K562 (cell line): ENCODE results near the gene NEK4. TPM values are rescaled to one million over a fixed set of nuclear protein-coding genes. Genes with fewer than 3 reads are reported as not detected.

Experiments
- ZNF197 ChIP-seq: fragments of 200-800 bp; sonication (Bioruptor generic); IDR thresholded peaks from 2 replicates; pipeline ENCODE4 v1.6.1; 2016; ENCODE audit warnings: low read depth, missing genetic modification characterization, missing compliant biosample characterization
- polyA plus RNA-seq, 8 experiments: library from polyadenylated mRNA; depleted of rRNA in 4 of 8; stranded (reverse) in 5 of 8; unstranded in 3 of 8; fragments of >200 nt; fragmentation: Nextera tagmentation in 2 of 8; fragmentation: Illumina TruSeq in 1 of 8; extraction: Ambion mirVana in 2 of 8; extraction: Trizol in 1 of 8; gene quantifications; 2 replicates each; pipeline versions ENCODE4 v1.2.1 to v1.2.3, GENCODE V29; 2011 to 2014; ENCODE audit warnings: inconsistent platforms in 1 of 8, missing spikeins in 1 of 8
- total RNA-seq, 7 experiments: library from RNA; depleted of rRNA in 6 of 7; stranded (reverse); fragments of >200 nt in 6 of 7; fragmentation: Illumina TruSeq in 2 of 7; extraction: Trizol in 2 of 7; gene quantifications; 2 replicates each; pipeline versions ENCODE4 v1.2.1 to v1.2.3, GENCODE V29; 2011 to 2021; ENCODE audit warnings: low replicate concordance in 1 of 7
- TF ChIP-seq, protein P1 (sequence below): fragments of 450-650 bp; IDR thresholded peaks from 2 replicates; pipeline ENCODE4 v1.6.1; 2016; ENCODE audit warnings: mild to moderate bottlenecking, moderate library complexity

The NEK4 gene
- total and polyA plus RNA-seq, 9 of the 15 experiments (the other 6 are each of a cell fraction or from before 2014, with no cell fraction given), result 5.8 to 23.1 (median 16.6) TPM

DNA sequence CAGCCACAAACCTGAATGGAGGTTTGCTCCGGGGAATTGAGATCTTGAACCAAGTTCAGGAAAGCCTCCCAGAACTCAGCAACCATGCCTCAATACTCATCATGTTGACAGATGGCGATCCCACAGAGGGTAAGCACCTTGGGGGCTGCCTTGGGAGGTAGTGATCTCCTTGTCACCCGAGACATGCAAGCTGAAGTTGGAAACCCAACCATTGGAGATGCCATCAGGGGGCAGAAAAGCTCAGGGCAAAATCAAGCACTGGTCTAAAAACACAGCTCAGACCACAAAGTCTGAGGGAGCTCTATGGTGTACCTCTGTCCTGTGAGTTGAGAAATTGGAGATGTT is 12.4 kb upstream of the NEK4 start (continued):
- TF ChIP-seq, protein P1, sequence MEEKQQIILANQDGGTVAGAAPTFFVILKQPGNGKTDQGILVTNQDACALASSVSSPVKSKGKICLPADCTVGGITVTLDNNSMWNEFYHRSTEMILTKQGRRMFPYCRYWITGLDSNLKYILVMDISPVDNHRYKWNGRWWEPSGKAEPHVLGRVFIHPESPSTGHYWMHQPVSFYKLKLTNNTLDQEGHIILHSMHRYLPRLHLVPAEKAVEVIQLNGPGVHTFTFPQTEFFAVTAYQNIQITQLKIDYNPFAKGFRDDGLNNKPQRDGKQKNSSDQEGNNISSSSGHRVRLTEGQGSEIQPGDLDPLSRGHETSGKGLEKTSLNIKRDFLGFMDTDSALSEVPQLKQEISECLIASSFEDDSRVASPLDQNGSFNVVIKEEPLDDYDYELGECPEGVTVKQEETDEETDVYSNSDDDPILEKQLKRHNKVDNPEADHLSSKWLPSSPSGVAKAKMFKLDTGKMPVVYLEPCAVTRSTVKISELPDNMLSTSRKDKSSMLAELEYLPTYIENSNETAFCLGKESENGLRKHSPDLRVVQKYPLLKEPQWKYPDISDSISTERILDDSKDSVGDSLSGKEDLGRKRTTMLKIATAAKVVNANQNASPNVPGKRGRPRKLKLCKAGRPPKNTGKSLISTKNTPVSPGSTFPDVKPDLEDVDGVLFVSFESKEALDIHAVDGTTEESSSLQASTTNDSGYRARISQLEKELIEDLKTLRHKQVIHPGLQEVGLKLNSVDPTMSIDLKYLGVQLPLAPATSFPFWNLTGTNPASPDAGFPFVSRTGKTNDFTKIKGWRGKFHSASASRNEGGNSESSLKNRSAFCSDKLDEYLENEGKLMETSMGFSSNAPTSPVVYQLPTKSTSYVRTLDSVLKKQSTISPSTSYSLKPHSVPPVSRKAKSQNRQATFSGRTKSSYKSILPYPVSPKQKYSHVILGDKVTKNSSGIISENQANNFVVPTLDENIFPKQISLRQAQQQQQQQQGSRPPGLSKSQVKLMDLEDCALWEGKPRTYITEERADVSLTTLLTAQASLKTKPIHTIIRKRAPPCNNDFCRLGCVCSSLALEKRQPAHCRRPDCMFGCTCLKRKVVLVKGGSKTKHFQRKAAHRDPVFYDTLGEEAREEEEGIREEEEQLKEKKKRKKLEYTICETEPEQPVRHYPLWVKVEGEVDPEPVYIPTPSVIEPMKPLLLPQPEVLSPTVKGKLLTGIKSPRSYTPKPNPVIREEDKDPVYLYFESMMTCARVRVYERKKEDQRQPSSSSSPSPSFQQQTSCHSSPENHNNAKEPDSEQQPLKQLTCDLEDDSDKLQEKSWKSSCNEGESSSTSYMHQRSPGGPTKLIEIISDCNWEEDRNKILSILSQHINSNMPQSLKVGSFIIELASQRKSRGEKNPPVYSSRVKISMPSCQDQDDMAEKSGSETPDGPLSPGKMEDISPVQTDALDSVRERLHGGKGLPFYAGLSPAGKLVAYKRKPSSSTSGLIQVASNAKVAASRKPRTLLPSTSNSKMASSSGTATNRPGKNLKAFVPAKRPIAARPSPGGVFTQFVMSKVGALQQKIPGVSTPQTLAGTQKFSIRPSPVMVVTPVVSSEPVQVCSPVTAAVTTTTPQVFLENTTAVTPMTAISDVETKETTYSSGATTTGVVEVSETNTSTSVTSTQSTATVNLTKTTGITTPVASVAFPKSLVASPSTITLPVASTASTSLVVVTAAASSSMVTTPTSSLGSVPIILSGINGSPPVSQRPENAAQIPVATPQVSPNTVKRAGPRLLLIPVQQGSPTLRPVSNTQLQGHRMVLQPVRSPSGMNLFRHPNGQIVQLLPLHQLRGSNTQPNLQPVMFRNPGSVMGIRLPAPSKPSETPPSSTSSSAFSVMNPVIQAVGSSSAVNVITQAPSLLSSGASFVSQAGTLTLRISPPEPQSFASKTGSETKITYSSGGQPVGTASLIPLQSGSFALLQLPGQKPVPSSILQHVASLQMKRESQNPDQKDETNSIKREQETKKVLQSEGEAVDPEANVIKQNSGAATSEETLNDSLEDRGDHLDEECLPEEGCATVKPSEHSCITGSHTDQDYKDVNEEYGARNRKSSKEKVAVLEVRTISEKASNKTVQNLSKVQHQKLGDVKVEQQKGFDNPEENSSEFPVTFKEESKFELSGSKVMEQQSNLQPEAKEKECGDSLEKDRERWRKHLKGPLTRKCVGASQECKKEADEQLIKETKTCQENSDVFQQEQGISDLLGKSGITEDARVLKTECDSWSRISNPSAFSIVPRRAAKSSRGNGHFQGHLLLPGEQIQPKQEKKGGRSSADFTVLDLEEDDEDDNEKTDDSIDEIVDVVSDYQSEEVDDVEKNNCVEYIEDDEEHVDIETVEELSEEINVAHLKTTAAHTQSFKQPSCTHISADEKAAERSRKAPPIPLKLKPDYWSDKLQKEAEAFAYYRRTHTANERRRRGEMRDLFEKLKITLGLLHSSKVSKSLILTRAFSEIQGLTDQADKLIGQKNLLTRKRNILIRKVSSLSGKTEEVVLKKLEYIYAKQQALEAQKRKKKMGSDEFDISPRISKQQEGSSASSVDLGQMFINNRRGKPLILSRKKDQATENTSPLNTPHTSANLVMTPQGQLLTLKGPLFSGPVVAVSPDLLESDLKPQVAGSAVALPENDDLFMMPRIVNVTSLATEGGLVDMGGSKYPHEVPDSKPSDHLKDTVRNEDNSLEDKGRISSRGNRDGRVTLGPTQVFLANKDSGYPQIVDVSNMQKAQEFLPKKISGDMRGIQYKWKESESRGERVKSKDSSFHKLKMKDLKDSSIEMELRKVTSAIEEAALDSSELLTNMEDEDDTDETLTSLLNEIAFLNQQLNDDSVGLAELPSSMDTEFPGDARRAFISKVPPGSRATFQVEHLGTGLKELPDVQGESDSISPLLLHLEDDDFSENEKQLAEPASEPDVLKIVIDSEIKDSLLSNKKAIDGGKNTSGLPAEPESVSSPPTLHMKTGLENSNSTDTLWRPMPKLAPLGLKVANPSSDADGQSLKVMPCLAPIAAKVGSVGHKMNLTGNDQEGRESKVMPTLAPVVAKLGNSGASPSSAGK, result no peak
- no peak for TF ChIP-seq ZNF197 (CRISPR knock-in tag)
